Activated B cell treated with CpG ODN at 0.5 μM for 24 hours (primary cell): ENCODE data around the gene RPL22. TPM values are rescaled to one million over a fixed set of nuclear protein-coding genes. Genes with fewer than 3 reads are reported as not detected.

ENCODE experiments used
- ATAC-seq: fragments of 200-7000 bp; cut with Tn5 transposase; one replicate; pipeline ENCODE4 v1.10.0; 2021; ENCODE audit warnings: low read depth, mild to moderate bottlenecking, moderate library complexity
- CTCF ChIA-PET: fragments of 350-600 bp; sonication (Branson Sonifier 250); formaldehyde crosslinking; loops from one replicate; lab custom pipeline; 2021; ENCODE audit warnings: antibody characterized with exemption; lab: Charles Lee
- POLR2A ChIA-PET: fragments of 350-600 bp; sonication (Branson Sonifier 250); formaldehyde crosslinking; loops from one replicate; lab custom pipeline; 2021; ENCODE audit warnings: antibody characterized with exemption; lab: Charles Lee
- DNase-seq: peaks from one replicate; pipeline ENCODE4 v3.0.0; 2022
- H3K27ac Mint-ChIP-seq: one replicate; pipeline ENCODE4 v1.8.0; 2020; ENCODE audit warnings: mixed read lengths
- H3K27me3 Mint-ChIP-seq: one replicate; pipeline ENCODE4 v1.8.0; 2021; ENCODE audit warnings: mixed read lengths
- H3K36me3 Mint-ChIP-seq: one replicate; pipeline ENCODE4 v1.8.0; 2021; ENCODE audit warnings: low read depth, mixed read lengths
- H3K4me1 Mint-ChIP-seq: one replicate; pipeline ENCODE4 v1.8.0; 2021; ENCODE audit warnings: mixed read lengths
- H3K4me3 Mint-ChIP-seq: one replicate; pipeline ENCODE4 v1.8.0; 2020; ENCODE audit warnings: mild to moderate bottlenecking, mixed read lengths
- H3K9me3 Mint-ChIP-seq: one replicate; pipeline ENCODE4 v1.8.0; 2020; ENCODE audit warnings: mixed read lengths
- intact Hi-C: fragments of 100-400 bp; cut with micrococcal nuclease; formaldehyde crosslinking; loops from one replicate; pipeline ENCODE4 v1.15.1; 2024
- total RNA-seq: library from RNA; stranded (reverse); gene quantifications from 2 replicates; pipeline ENCODE4 v1.2.3, GENCODE V29; 2022
- TF ChIP-seq, protein P1 (sequence below): fragments of 200-600 bp; IDR thresholded peaks from one replicate; pipeline ENCODE4 v1.8.0; 2022; ENCODE audit warnings: antibody characterized with exemption, mild to moderate bottlenecking

The RPL22 gene
- total RNA-seq = 614 and 621 TPM in 2 replicates

GRCh38 chr1:6199298-6200187 is at the start of gene RPL22:
Gene RPL22 (minus strand): TSS chr1:6199595. CDS start chr1:6199573, 22 bp downstream.
- Mint-ChIP-seq H3K4me3 (peak within 1 kb of the TSS; percentile 88), H3K27ac (peak within 1 kb of the TSS; percentile 94), H3K36me3 (peaks cover 27% of the 10 kb centered on the region), H3K9me3 (no peaks in the 10 kb centered on the region), H3K27me3 (peaks cover 3% of the 10 kb centered on the region), H3K4me1 (peaks cover 44% of the 10 kb centered on the region)
- ATAC-seq (peak; percentile 97), DNase-seq (peak; percentile 89)
- intact Hi-C loops = loop anchor here (1.0 to 2.0 kb wide), 7 partner anchors 36 to 501 kb away; partner anchors contain the start of genes ACOT7, DNAJC11, HES3 and ICMT
- ChIA-PET CTCF (interaction anchor here (1.4 kb wide), 1 partner anchor 12 kb away, joined by 4 read pairs; no protein-coding TSS in a partner anchor), POLR2A (interaction anchor here (0.7 to 1.0 kb wide), 7 partner anchors 9 to 207 kb away, joined by 3 to 7 read pairs (median 4); partner anchors contain the start of genes ICMT and NPHP4)
- TF ChIP-seq, protein P1, sequence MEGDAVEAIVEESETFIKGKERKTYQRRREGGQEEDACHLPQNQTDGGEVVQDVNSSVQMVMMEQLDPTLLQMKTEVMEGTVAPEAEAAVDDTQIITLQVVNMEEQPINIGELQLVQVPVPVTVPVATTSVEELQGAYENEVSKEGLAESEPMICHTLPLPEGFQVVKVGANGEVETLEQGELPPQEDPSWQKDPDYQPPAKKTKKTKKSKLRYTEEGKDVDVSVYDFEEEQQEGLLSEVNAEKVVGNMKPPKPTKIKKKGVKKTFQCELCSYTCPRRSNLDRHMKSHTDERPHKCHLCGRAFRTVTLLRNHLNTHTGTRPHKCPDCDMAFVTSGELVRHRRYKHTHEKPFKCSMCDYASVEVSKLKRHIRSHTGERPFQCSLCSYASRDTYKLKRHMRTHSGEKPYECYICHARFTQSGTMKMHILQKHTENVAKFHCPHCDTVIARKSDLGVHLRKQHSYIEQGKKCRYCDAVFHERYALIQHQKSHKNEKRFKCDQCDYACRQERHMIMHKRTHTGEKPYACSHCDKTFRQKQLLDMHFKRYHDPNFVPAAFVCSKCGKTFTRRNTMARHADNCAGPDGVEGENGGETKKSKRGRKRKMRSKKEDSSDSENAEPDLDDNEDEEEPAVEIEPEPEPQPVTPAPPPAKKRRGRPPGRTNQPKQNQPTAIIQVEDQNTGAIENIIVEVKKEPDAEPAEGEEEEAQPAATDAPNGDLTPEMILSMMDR = no peak

- no peak for DNase-seq
- Mint-ChIP-seq H3K9me3 (no peaks in the 10 kb centered on the region), H3K27ac (no peak overlapping the region), H3K36me3 (no peaks in the 10 kb centered on the region), H3K4me1 (peaks cover 7% of the 10 kb centered on the region), H3K4me3 (no peak overlapping the region), H3K27me3 (peaks cover 45% of the 10 kb centered on the region)
- ATAC-seq = no peak
- intact Hi-C loops = loop anchor here (10.0 kb wide), 3 partner anchors 193 to 733 kb away; no protein-coding TSS in a partner anchor
- ChIA-PET POLR2A (no interaction called here), CTCF (interaction anchor here (1.1 to 3.8 kb wide), 4 partner anchors 100 to 192 kb away, joined by 3 to 32 read pairs (median 4); no protein-coding TSS in a partner anchor)
- TF ChIP-seq, protein P1 = no peak
Measured at GRCh38 chr1:6248161-6248776, 48.9 kb upstream of the RPL22 start.

DNA sequence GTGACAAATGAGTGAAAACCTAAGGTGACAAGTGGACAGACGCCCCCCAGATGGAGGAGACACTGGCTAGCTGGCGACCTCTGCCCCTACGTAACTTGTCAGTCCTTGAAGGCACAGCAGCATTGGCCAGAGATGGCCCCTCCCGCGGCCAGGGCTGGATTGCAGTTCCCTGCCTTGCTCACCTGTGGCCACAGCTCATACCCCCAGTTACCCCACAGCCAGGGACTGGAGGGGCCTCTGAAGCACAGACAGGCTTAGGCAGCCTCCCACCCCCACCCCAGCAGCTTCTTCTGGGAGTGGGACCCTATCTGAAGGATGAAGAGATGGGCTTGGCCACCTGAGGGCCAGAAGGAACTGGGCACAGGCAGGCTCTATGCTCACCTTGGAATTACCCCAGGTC is 48.3 kb upstream of the RPL22 start:
- DNase-seq (no peak), ATAC-seq (no peak)
- TF ChIP-seq, protein P1 = no peak
- no peak overlapping the region for H3K4me3 Mint-ChIP-seq
- peaks cover 7% of the 10 kb centered on the region for H3K4me1 Mint-ChIP-seq
- intact Hi-C loops = loop anchor here (10.0 kb wide), 3 partner anchors 193 to 733 kb away; no protein-coding TSS in a partner anchor
- ChIA-PET CTCF (interaction anchor here (1.1 to 3.8 kb wide), 4 partner anchors 10 to 193 kb away, joined by 5 to 32 read pairs (median 11); no protein-coding TSS in a partner anchor), POLR2A (no interaction called here)
- H3K9me3 Mint-ChIP-seq = no peaks in the 10 kb centered on the region
- H3K36me3 Mint-ChIP-seq = no peaks in the 10 kb centered on the region
- H3K27me3 Mint-ChIP-seq = peaks cover 45% of the 10 kb centered on the region
- H3K27ac Mint-ChIP-seq = no peak overlapping the region

- CTCF ChIA-PET = interaction anchor here (0.9 to 3.8 kb wide), 12 partner anchors 9 to 226 kb away, joined by 3 to 32 read pairs (median 5); no protein-coding TSS in a partner anchor
- ATAC-seq (peak; percentile 76), DNase-seq (peak; percentile 73)
- H3K36me3 Mint-ChIP-seq = no peaks in the 10 kb centered on the region
- peaks cover 8% of the 10 kb centered on the region for H3K4me1 Mint-ChIP-seq
- peak overlapping the region; percentile 70 for H3K27ac Mint-ChIP-seq
- POLR2A ChIA-PET = interaction anchor here (0.7 kb wide), 1 partner anchor 147 kb away, joined by 3 read pairs; the partner anchor contains the start of gene ACOT7
- H3K27me3 Mint-ChIP-seq = peaks cover 41% of the 10 kb centered on the region
- H3K4me3 Mint-ChIP-seq = peak overlapping the region; percentile 56
- H3K9me3 Mint-ChIP-seq = no peaks in the 10 kb centered on the region
- TF ChIP-seq, protein P1 = peak; percentile 76
- intact Hi-C loops = loop anchor here (1.0 to 10.0 kb wide), 7 partner anchors 97 to 732 kb away; no protein-coding TSS in a partner anchor
Measured at GRCh38 chr1:6246497-6247467, 47.4 kb upstream of the RPL22 start.
